Progenitor cell of endocrine pancreas (in vitro differentiated cells): ENCODE data around the gene SLC9A3. TPM values are rescaled to one million over a fixed set of nuclear protein-coding genes. Genes with fewer than 3 reads are reported as not detected.

Experiments used
- DNase-seq: peaks from one replicate; pipeline ENCODE4 v3.0.0; 2021; ENCODE audit warnings: low spot score; ENCODE audit not compliant: unreplicated experiment
- H3K27ac Mint-ChIP-seq: 2 replicates; pipeline ENCODE4 v1.8.0; 2021; ENCODE audit warnings: mild to moderate bottlenecking, moderate library complexity, mixed read lengths
- H3K27me3 Mint-ChIP-seq: 2 replicates; pipeline ENCODE4 v1.8.0; 2021; ENCODE audit warnings: mixed read lengths
- H3K36me3 Mint-ChIP-seq: 2 replicates; pipeline ENCODE4 v1.8.0; 2022; ENCODE audit warnings: mixed read lengths; ENCODE audit not compliant: insufficient read depth
- H3K4me1 Mint-ChIP-seq: 2 replicates; pipeline ENCODE4 v1.8.0; 2021; ENCODE audit warnings: low read depth, mixed read lengths
- H3K4me3 Mint-ChIP-seq: 2 replicates; pipeline ENCODE4 v1.8.0; 2021; ENCODE audit warnings: low read depth, mild to moderate bottlenecking, moderate library complexity, mixed read lengths
- H3K9me3 Mint-ChIP-seq: 2 replicates; pipeline ENCODE4 v1.8.0; 2021; ENCODE audit warnings: low read depth, mixed read lengths
- total RNA-seq: library from RNA; stranded (reverse); gene quantifications from 2 replicates; pipeline ENCODE4 v1.2.1, GENCODE V29; 2021
- TF ChIP-seq, protein P1 (sequence below): fragments of 200-600 bp; sonication (generic); IDR thresholded peaks from one replicate; pipeline ENCODE4 v1.5.0; 2021; ENCODE audit warnings: antibody characterized with exemption, mild to moderate bottlenecking; ENCODE audit not compliant: unreplicated experiment

Gene SLC9A3
- total RNA-seq, 1 donor from 2014 or later = 1.7 TPM

DNA sequence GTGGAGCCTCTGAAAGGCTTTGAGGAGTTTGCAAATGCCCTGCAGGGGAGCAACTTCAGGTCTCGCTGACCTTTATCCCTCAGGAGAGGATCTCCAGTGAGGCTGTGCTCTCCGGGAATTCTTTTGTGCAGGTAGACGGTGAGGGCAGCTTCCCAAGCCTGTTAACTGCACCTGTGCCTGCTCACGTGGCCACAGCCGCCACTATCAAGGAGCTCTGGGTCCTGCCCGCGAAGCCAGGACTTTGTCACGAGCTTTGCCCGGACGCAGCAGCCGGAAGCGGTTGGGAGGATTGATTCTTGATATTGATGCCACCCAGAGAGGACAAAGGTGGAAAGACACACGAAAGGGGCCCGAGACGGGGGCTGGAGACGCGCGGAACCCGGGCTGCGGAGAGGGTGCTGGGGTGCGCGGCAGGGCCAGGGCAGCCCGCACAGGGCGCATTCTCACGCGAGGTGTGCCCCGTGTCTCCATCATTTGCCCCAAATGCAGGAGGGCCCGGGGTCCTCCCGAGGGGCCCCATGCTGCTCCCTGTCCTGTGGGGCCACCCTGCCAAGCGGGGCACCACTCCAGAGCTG is 18.2 kb downstream of the SLC9A3 start:
- peak overlapping the region; percentile 87 for H3K27ac Mint-ChIP-seq
- H3K4me1 Mint-ChIP-seq = no peaks in the 10 kb centered on the region
- no peaks in the 10 kb centered on the region for H3K9me3 Mint-ChIP-seq
- DNase-seq = no peak
- no peaks in the 10 kb centered on the region for H3K36me3 Mint-ChIP-seq
- no peak overlapping the region for H3K4me3 Mint-ChIP-seq
- H3K27me3 Mint-ChIP-seq = peaks cover 27% of the 10 kb centered on the region
- TF ChIP-seq, protein P1, sequence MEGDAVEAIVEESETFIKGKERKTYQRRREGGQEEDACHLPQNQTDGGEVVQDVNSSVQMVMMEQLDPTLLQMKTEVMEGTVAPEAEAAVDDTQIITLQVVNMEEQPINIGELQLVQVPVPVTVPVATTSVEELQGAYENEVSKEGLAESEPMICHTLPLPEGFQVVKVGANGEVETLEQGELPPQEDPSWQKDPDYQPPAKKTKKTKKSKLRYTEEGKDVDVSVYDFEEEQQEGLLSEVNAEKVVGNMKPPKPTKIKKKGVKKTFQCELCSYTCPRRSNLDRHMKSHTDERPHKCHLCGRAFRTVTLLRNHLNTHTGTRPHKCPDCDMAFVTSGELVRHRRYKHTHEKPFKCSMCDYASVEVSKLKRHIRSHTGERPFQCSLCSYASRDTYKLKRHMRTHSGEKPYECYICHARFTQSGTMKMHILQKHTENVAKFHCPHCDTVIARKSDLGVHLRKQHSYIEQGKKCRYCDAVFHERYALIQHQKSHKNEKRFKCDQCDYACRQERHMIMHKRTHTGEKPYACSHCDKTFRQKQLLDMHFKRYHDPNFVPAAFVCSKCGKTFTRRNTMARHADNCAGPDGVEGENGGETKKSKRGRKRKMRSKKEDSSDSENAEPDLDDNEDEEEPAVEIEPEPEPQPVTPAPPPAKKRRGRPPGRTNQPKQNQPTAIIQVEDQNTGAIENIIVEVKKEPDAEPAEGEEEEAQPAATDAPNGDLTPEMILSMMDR = no peak

DNA sequence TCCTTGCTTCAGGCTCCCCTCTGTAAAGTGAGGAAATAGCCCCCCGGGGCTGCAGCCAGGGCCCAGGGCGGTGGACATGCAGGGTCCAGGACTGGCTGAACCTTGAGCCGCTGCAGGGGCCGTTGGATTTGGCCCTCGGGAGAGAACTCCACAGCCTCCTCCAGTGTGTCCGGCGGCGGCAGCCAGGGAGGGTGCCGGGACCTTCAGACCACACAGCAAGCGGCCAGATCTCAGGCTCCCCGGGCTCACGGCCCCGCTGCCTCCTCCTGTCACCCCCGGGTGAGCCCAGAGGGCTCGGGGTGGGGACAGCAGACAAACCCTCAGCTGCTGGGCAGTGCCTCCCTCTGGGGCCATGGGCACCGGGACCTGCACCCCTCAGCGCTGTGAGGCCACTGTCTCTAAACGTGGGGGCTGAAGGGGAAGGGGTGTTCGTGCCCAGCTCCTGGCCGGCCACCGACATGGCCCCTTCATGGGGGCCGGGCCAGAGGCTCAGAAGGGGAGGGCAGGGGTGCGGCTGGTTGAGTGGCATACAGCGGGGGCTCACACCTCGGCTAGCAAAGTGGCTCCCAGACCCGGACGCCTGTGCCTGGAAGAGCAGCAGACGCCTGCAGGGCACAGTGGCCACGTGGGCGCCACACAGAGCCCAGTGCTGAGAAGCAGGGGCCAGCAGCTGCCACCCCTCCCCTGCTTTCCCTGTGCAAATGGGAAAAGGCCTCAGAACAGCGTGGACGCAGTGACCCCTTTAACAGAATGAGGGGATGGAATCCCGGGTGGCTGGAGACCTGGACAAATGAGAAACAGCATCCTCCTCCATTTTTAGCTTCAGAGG is 19.7 kb downstream of the SLC9A3 start:
- no peak overlapping the region for H3K27ac Mint-ChIP-seq
- no peaks in the 10 kb centered on the region for H3K36me3 Mint-ChIP-seq
- H3K27me3 Mint-ChIP-seq = peaks cover 19% of the 10 kb centered on the region
- TF ChIP-seq, protein P1 = no peak
- H3K4me3 Mint-ChIP-seq = no peak overlapping the region
- no peaks in the 10 kb centered on the region for H3K9me3 Mint-ChIP-seq
- no peak for DNase-seq
- no peaks in the 10 kb centered on the region for H3K4me1 Mint-ChIP-seq

DNA sequence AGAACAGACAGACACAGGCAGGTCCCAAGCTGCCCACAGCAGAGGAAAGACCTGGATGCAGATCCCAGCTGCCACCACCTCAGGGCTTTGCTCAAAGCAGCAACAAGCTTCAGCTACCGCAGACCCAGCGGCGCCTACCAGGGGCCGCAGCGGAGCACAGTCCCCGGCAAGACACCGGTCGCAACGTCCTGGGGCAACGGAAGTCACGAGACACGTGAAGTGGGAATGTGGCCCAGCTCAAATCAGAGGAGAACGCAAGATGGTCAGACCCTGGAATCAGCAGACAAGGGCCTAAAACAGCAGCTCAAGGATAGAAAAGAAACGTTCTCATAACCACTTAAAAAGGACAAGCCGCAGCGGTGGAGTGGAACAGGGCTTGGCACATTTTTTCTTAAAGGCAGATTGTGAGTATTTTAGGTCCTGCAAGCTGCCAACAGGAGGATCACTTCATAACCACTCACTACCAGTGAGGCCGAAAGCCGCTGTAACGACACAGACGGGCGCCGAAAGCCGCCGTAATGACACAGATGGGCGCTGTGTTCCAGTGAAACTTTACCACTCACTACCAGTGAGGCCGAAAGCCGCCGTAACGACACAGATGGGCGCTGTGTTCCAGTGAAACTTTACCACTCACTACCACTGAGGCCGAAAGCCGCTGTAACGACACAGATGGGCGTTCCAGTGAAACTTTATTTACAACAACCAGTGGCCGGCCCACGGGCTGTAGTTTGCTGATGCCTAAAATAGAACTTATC is 21.7 kb downstream of the SLC9A3 start:
- TF ChIP-seq, protein P1 = no peak
- H3K9me3 Mint-ChIP-seq = no peaks in the 10 kb centered on the region
- H3K36me3 Mint-ChIP-seq = no peaks in the 10 kb centered on the region
- H3K27me3 Mint-ChIP-seq = peaks cover 34% of the 10 kb centered on the region
- no peak for DNase-seq
- H3K4me1 Mint-ChIP-seq = no peaks in the 10 kb centered on the region
- H3K4me3 Mint-ChIP-seq = no peak overlapping the region
- H3K27ac Mint-ChIP-seq = no peak overlapping the region

- Mint-ChIP-seq H3K27me3 (peaks cover 41% of the 10 kb centered on the region), H3K36me3 (no peaks in the 10 kb centered on the region)
Observed at GRCh38 chr5:501831-502184, 22.4 kb downstream of the SLC9A3 start.

More at GRCh38 chr5:501831-502184, 22.4 kb downstream of the SLC9A3 start:
- TF ChIP-seq, protein P1 = no peak
- DNase-seq = no peak
- Mint-ChIP-seq H3K4me1 (no peaks in the 10 kb centered on the region), H3K9me3 (no peaks in the 10 kb centered on the region), H3K27ac (no peak overlapping the region), H3K4me3 (no peak overlapping the region)
